Gastrocnemius medialis (tissue), 4 donors: Measurements from ENCODE around the gene PRRC2B. TPM values are rescaled to one million over a fixed set of nuclear protein-coding genes. Genes with fewer than 3 reads are reported as not detected.
A peak's percentile ranks its signal among the peaks of the same experiment; 100 is the strongest.

Experiments
- ATAC-seq, 2 donors: fragments of 150-250 bp; one replicate each; pipeline ENCODE4 v1.9.1; 2016
- DNase-seq, 2 donors: peaks; one replicate each; pipeline ENCODE4 v3.0.0-alpha.2; 2019
- H3K27ac ChIP-seq, 4 donors: fragments of 200-600 bp; sonication (generic); 1 replicate in 1 of 4; 2 replicates in 3 of 4; pipeline ENCODE4 v1.5.1; 2016 to 2018; ENCODE audit warnings: mild to moderate bottlenecking in 2 of 4, moderate library complexity in 1 of 4
- H3K27me3 ChIP-seq, 3 donors: fragments of 200-600 bp; sonication (generic) in 2 of 3; 1 replicate in 1 of 3; 2 replicates in 2 of 3; pipeline versions ENCODE4 v1.5.1 to v1.6.0; 2016 to 2019; ENCODE audit warnings: mild to moderate bottlenecking in 1 of 3, moderate library complexity in 1 of 3
- H3K36me3 ChIP-seq, 2 donors: fragments of 200-600 bp; sonication (generic) in 1 of 2; one replicate each; pipeline ENCODE4 v1.5.1; 2017 to 2018
- H3K4me1 ChIP-seq, 2 donors: fragments of 200-600 bp; sonication (generic) in 1 of 2; one replicate each; pipeline ENCODE4 v1.5.1; 2016 to 2017; ENCODE audit warnings: mild to moderate bottlenecking in 2 of 2
- H3K4me3 ChIP-seq, 4 donors: fragments of 200-600 bp; sonication (generic) in 3 of 4; 1 replicate in 1 of 4; 2 replicates in 3 of 4; pipeline ENCODE4 v1.5.1; 2016 to 2019; ENCODE audit warnings: mild to moderate bottlenecking in 2 of 4
- H3K9me3 ChIP-seq, 3 donors: fragments of 200-600 bp; sonication (generic) in 2 of 3; 1 replicate in 1 of 3; 2 replicates in 2 of 3; pipeline ENCODE4 v1.5.1; 2016 to 2019
- CTCF ChIP-seq, 5 experiments: fragments of 450-650 bp in 3 of 5; fragments of 200-600 bp in 2 of 5; sonication (generic) in 2 of 5; IDR thresholded peaks in 4 of 5; conservative IDR thresholded peaks in 1 of 5; 1 replicate in 4 of 5; 2 replicates in 1 of 5; pipeline ENCODE4 v1.5.1; 2016 to 2019; ENCODE audit warnings: antibody characterized with exemption in 5 of 5, mild to moderate bottlenecking in 3 of 5, moderate library complexity in 3 of 5
- POLR2A ChIP-seq, 2 donors: fragments of 450-650 bp; IDR thresholded peaks; one replicate each; pipeline ENCODE4 v1.6.1; 2017; ENCODE audit warnings: antibody characterized with exemption in 2 of 2, mild to moderate bottlenecking in 2 of 2, moderate library complexity in 2 of 2
- in situ Hi-C, 4 donors: fragments of 200-750 bp; cut with MboI; loops; one replicate each; pipeline versions ENCODE4 v1.15.0 to v1.8.0; 2017; ENCODE audit warnings: low sequenced_read_pairs in 4 of 4
- intact Hi-C: fragments of 100-400 bp; cut with DNase I; formaldehyde crosslinking; loops from one replicate; pipeline ENCODE4 v1.15.1; 2023; ENCODE audit warnings: low total_unique reads
- total RNA-seq, 4 donors: library from RNA; depleted of rRNA; stranded (reverse); fragments of >200 nt; gene quantifications; one replicate each; pipeline versions ENCODE4 v1.1.0 to v1.2.3, GENCODE V29; 2016

Gene PRRC2B
- total RNA-seq, 4 donors from 2014 or later = 29.9 to 41.6 (median 37.2) TPM

GRCh38 chr9:131400627-131401026 lies 6.7 kb downstream of the PRRC2B start:
- Histone ChIP-seq H3K4me1 (peaks cover 97% of the 10 kb centered on the region in 2 donors), H3K27me3 (no peaks in the 10 kb centered on the region), H3K36me3 (no peaks in the 10 kb centered on the region), H3K4me3 (no peak overlapping the region), H3K9me3 (no peaks in the 10 kb centered on the region), H3K27ac (peak overlapping the region; percentile 85 to 96 (median 92))
- in situ Hi-C loops = no loop called here
- DNase-seq (no peak), ATAC-seq (no peak)
- intact Hi-C loops = no loop called here
- TF ChIP-seq CTCF (IDR thresholded peaks at IDR 0.05 in 4 of 5, conservative IDR thresholded peaks at IDR 0.05 in 1 of 5) (no peak), POLR2A (IDR thresholded peaks at IDR 0.05) (no peak)

GRCh38 chr9:131402073-131402472 lies 8.2 kb downstream of the PRRC2B start:
- intact Hi-C loops = loop anchor here (2.0 kb wide), 2 partner anchors 17 to 81 kb away; no protein-coding TSS in a partner anchor
- peak overlapping the region; percentile 15 to 50 (median 26) for H3K4me3 ChIP-seq
- H3K27me3 ChIP-seq = no peaks in the 10 kb centered on the region
- DNase-seq = peak; percentile 48 to 75
- peak overlapping the region; percentile 85 to 96 (median 92) for H3K27ac ChIP-seq
- peak; percentile 76 to 88 for ATAC-seq
- H3K9me3 ChIP-seq = no peaks in the 10 kb centered on the region
- TF ChIP-seq POLR2A (IDR thresholded peaks at IDR 0.05) (no peak), CTCF (IDR thresholded peaks at IDR 0.05 in 4 of 5, conservative IDR thresholded peaks at IDR 0.05 in 1 of 5) (no peak)
- in situ Hi-C loops = no loop called here
- no peaks in the 10 kb centered on the region for H3K36me3 ChIP-seq
- H3K4me1 ChIP-seq = peaks cover 98 to 99% of the 10 kb centered on the region in 2 donors

GRCh38 chr9:131402738-131403492 lies 9.0 kb downstream of the PRRC2B start:
- in situ Hi-C loops (no loop called here), intact Hi-C loops (loop anchor here (2.0 kb wide), 2 partner anchors 16 to 80 kb away; no protein-coding TSS in a partner anchor)
- no peaks in the 10 kb centered on the region for H3K27me3 ChIP-seq
- H3K4me1 ChIP-seq = peaks cover 98 to 99% of the 10 kb centered on the region in 2 donors
- DNase-seq = peak; percentile 84 to 93
- H3K36me3 ChIP-seq = no peaks in the 10 kb centered on the region
- no peaks in the 10 kb centered on the region for H3K9me3 ChIP-seq
- TF ChIP-seq CTCF (IDR thresholded peaks at IDR 0.05 in 4 of 5, conservative IDR thresholded peaks at IDR 0.05 in 1 of 5) (no peak), POLR2A (IDR thresholded peaks at IDR 0.05) (peak in 1 of 2 donors; percentile 22)
- H3K4me3 ChIP-seq = peak overlapping the region; percentile 15 to 50 (median 28)
- ATAC-seq = peak; percentile 75 to 79
- H3K27ac ChIP-seq = peak overlapping the region; percentile 85 to 96 (median 92)

GRCh38 chr9:131403493-131403773 lies 9.5 kb downstream of the PRRC2B start:
- DNase-seq (no peak), ATAC-seq (no peak)
- no peaks in the 10 kb centered on the region for H3K27me3 ChIP-seq
- H3K9me3 ChIP-seq = no peaks in the 10 kb centered on the region
- no peak overlapping the region for H3K4me3 ChIP-seq
- no peaks in the 10 kb centered on the region for H3K36me3 ChIP-seq
- in situ Hi-C loops = no loop called here
- peaks cover 98 to 99% of the 10 kb centered on the region in 2 donors for H3K4me1 ChIP-seq
- H3K27ac ChIP-seq = peak overlapping the region; percentile 85 to 96 (median 92)
- intact Hi-C loops = loop anchor here (2.0 kb wide), 2 partner anchors 15 to 79 kb away; no protein-coding TSS in a partner anchor
- no peak for TF ChIP-seq CTCF (IDR thresholded peaks at IDR 0.05 in 4 of 5, conservative IDR thresholded peaks at IDR 0.05 in 1 of 5)
- TF ChIP-seq POLR2A (IDR thresholded peaks at IDR 0.05) = no peak
